HG03108 (cell line): Measurements from ENCODE around the gene ALX3.
"Not testable (repeated sequence)": the region's sequence is repeated elsewhere in the genome, so short reads cannot be mapped to it uniquely, and the experiment has no call there.

Source experiments
- ATAC-seq: cut with Tn5 transposase; IDR thresholded peaks from one replicate; pipeline ENCODE4 v1.9.1; 2021; ENCODE audit warnings: moderate library complexity; ENCODE audit not compliant: unreplicated experiment

Gene ALX3

GRCh38 chr1:110048923-110049601 is 21.4 kb downstream of the ALX3 start:
- no peak for ATAC-seq

- ATAC-seq: no peak
Observed at GRCh38 chr1:110048240-110048639, 22.2 kb downstream of the ALX3 start.

- ATAC-seq: no peak
Observed at GRCh38 chr1:110047463-110047862, 23.0 kb downstream of the ALX3 start.

GRCh38 chr1:110043016-110043415 is 27.5 kb downstream of the ALX3 start:
- ATAC-seq: no peak

- ATAC-seq: no peak
Observed at GRCh38 chr1:110040548-110040947, 29.9 kb downstream of the ALX3 start.

- ATAC-seq: no peak
Observed at GRCh38 chr1:110039641-110040040, 30.8 kb downstream of the ALX3 start.

- ATAC-seq: no peak
Observed at GRCh38 chr1:110038271-110038670, 32.2 kb downstream of the ALX3 start.

- peak; percentile 14 for ATAC-seq
Observed at GRCh38 chr1:110035236-110035752, 35.2 kb downstream of the ALX3 start.

GRCh38 chr1:110034451-110035235 is 35.8 kb downstream of the ALX3 start, which contains the start of gene STRIP1:
TSS of gene STRIP1 (plus strand) at chr1:110034624. CDS start at chr1:110034638, 14 bp downstream.
- peak; percentile 86 for ATAC-seq

GRCh38 chr1:110034040-110034450 is 36.4 kb downstream of the ALX3 start:
- ATAC-seq: no peak

- no peak for ATAC-seq
Observed at GRCh38 chr1:110033421-110033820, 37.1 kb downstream of the ALX3 start.

- ATAC-seq: no peak
Observed at GRCh38 chr1:110032327-110032726, 38.1 kb downstream of the ALX3 start.

GRCh38 chr1:110030687-110031086 is 39.8 kb downstream of the ALX3 start:
- ATAC-seq: not testable (repeated sequence)

GRCh38 chr1:110024613-110025012 is 45.9 kb downstream of the ALX3 start:
- no peak for ATAC-seq

GRCh38 chr1:110021285-110021684 is 49.2 kb downstream of the ALX3 start:
- no peak for ATAC-seq

GRCh38 chr1:110019770-110020169 is 50.7 kb downstream of the ALX3 start:
- no peak for ATAC-seq

GRCh38 chr1:110018396-110018795 is 52.1 kb downstream of the ALX3 start:
- ATAC-seq: no peak

- no peak for ATAC-seq
Observed at GRCh38 chr1:110017792-110018191, 52.7 kb downstream of the ALX3 start.

GRCh38 chr1:110012100-110012780 is 58.2 kb downstream of the ALX3 start:
- peak; percentile 53 for ATAC-seq

GRCh38 chr1:110011527-110012041 is 58.9 kb downstream of the ALX3 start:
- ATAC-seq: peak; percentile 94
